Gastroesophageal sphincter (tissue), 4 donors: ENCODE results near the gene FBF1. TPM values are rescaled to one million over a fixed set of nuclear protein-coding genes. Genes with fewer than 3 reads are reported as not detected.

Experiments
- ATAC-seq: fragments of 150-250 bp; one replicate; pipeline ENCODE4 v1.9.1; 2016; ENCODE audit warnings: mild to moderate bottlenecking, moderate library complexity
- H3K27ac ChIP-seq, 4 donors: fragments of 200-600 bp; sonication (generic) in 3 of 4; 1 replicate in 3 of 4; 2 replicates in 1 of 4; pipeline ENCODE4 v1.5.1; 2016 to 2019
- H3K27me3 ChIP-seq: fragments of 200-600 bp; sonication (generic); one replicate; pipeline ENCODE4 v1.5.1; 2019
- H3K36me3 ChIP-seq, 2 donors: fragments of 200-600 bp; sonication (generic); one replicate each; pipeline ENCODE4 v1.5.1; 2019; ENCODE audit warnings: control low read depth in 1 of 2
- H3K4me1 ChIP-seq, 3 donors: fragments of 200-600 bp; sonication (generic); 1 replicate in 2 of 3; 2 replicates in 1 of 3; pipeline ENCODE4 v1.5.1; 2016 to 2019; ENCODE audit warnings: control low read depth in 2 of 3
- H3K4me3 ChIP-seq, 2 donors: fragments of 200-600 bp; sonication (generic); one replicate each; pipeline ENCODE4 v1.5.1; 2019; ENCODE audit warnings: mild to moderate bottlenecking in 1 of 2, moderate library complexity in 1 of 2
- H3K9me3 ChIP-seq, 3 donors: fragments of 200-600 bp; sonication (generic); one replicate each; pipeline ENCODE4 v1.5.1; 2017 to 2019; ENCODE audit warnings: control low read depth in 2 of 3
- CTCF ChIP-seq, 4 experiments: fragments of 200-600 bp in 2 of 4; fragments of 450-650 bp in 2 of 4; sonication (generic) in 1 of 4; IDR thresholded peaks; one replicate each; pipeline ENCODE4 v1.5.1; 2017 to 2019; ENCODE audit warnings: antibody characterized with exemption in 4 of 4, mild to moderate bottlenecking in 2 of 4, moderate library complexity in 2 of 4
- EP300 ChIP-seq: sonication (generic); formaldehyde crosslinking; IDR thresholded peaks from one replicate; pipeline ENCODE4 v1.6.1; 2017; ENCODE audit warnings: antibody characterized with exemption, mild to moderate bottlenecking
- POLR2A ChIP-seq, 2 donors: fragments of 450-650 bp; IDR thresholded peaks; one replicate each; pipeline ENCODE4 v1.6.1; 2017; ENCODE audit warnings: antibody characterized with exemption in 2 of 2, mild to moderate bottlenecking in 2 of 2, moderate library complexity in 1 of 2
- POLR2AphosphoS5 ChIP-seq: sonication (generic); formaldehyde crosslinking; IDR thresholded peaks from one replicate; pipeline ENCODE4 v1.6.1; 2017; ENCODE audit warnings: antibody characterized with exemption
- WGBS, 2 donors: methylation state at CpG; one replicate each; pipeline ENCODE4 v1.1.5; 2018; ENCODE audit warnings: low coverage in 1 of 2; 5-methylcytosine and 5-hydroxymethylcytosine counted together
- total RNA-seq, 4 donors: library from RNA; depleted of rRNA; stranded (reverse); fragments of >200 nt; gene quantifications; one replicate each; pipeline ENCODE4 v1.1.0, GENCODE V29; 2016

The FBF1 gene
- total RNA-seq, 4 donors from 2014 or later, result 4.6 to 20.2 (median 7.7) TPM

- Histone ChIP-seq H3K27ac (no peak overlapping the region), H3K36me3 (peaks cover 0 to 32% of the 10 kb centered on the region in 2 donors), H3K27me3 (no peaks in the 10 kb centered on the region), H3K4me3 (no peak overlapping the region), H3K9me3 (no peaks in the 10 kb centered on the region), H3K4me1 (no peaks in the 10 kb centered on the region)
- no peak for ATAC-seq
- no peak for TF ChIP-seq EP300
- no peak for TF ChIP-seq CTCF (IDR thresholded peaks at IDR 0.05)
- TF ChIP-seq POLR2AphosphoS5, result no peak
- TF ChIP-seq POLR2A (IDR thresholded peaks at IDR 0.05), result no peak
- WGBS, 2 donors, result 77 to 100% methylated on average over 1 to 6 of the region's 8 CpGs
These were observed 55.4 kb downstream of the FBF1 start for GRCh38 chr17:75885431-75885830.

GRCh38 chr17:75881678-75882454 is 59.0 kb downstream of the FBF1 start:
- Histone ChIP-seq H3K36me3 (no peaks in the 10 kb centered on the region), H3K27me3 (no peaks in the 10 kb centered on the region), H3K4me1 (peaks cover 0 to 23% (median 1%) of the 10 kb centered on the region in 3 donors), H3K9me3 (no peaks in the 10 kb centered on the region), H3K4me3 (no peak overlapping the region), H3K27ac (no peak overlapping the region)
- no peak for ATAC-seq
- 82 to 91% methylated on average over 8 to 9 of the region's 15 CpGs for WGBS, 2 donors
- TF ChIP-seq CTCF (IDR thresholded peaks at IDR 0.05), result no peak
- no peak for TF ChIP-seq POLR2AphosphoS5
- no peak for TF ChIP-seq POLR2A (IDR thresholded peaks at IDR 0.05)
- TF ChIP-seq EP300, result no peak

- peaks cover 8 to 39% (median 17%) of the 10 kb centered on the region in 3 donors for H3K4me1 ChIP-seq
- no peaks in the 10 kb centered on the region for H3K27me3 ChIP-seq
- 74 to 83% methylated on average over 1 to 7 of the region's 7 CpGs for WGBS, 2 donors
- peak overlapping the region in 2 of 4 donors; percentile 14 to 24 for H3K27ac ChIP-seq
- TF ChIP-seq POLR2AphosphoS5 (no peak), EP300 (no peak), POLR2A (IDR thresholded peaks at IDR 0.05) (no peak), CTCF (IDR thresholded peaks at IDR 0.05) (no peak)
- H3K36me3 ChIP-seq, result peaks cover 0 to 7% of the 10 kb centered on the region in 2 donors
- ATAC-seq, result no peak
- H3K4me3 ChIP-seq, result no peak overlapping the region
- no peaks in the 10 kb centered on the region for H3K9me3 ChIP-seq
These were observed 60.6 kb downstream of the FBF1 start for GRCh38 chr17:75880266-75880665.

GRCh38 chr17:75878174-75878998 is 62.5 kb downstream of the FBF1 start, which contains the start of gene TRIM47:
TSS of gene TRIM47 (minus strand) at chr17:75878581. CDS start at chr17:75878548, 33 bp downstream.
- peak; percentile 86 to 90 for TF ChIP-seq POLR2A (IDR thresholded peaks at IDR 0.05)
- peak; percentile 80 for TF ChIP-seq POLR2AphosphoS5
- peak in 3 of 4 experiments; percentile 30 to 59 (median 41) for TF ChIP-seq CTCF (IDR thresholded peaks at IDR 0.05)
- TF ChIP-seq EP300, result no peak
- peak within 1 kb of the TSS; percentile 66 to 99 (median 96) for H3K27ac ChIP-seq
- H3K4me3 ChIP-seq, result peak within 1 kb of the TSS; percentile 44 to 92
- peaks cover 8 to 58% (median 36%) of the 10 kb centered on the region in 3 donors for H3K4me1 ChIP-seq
- no peaks in the 10 kb centered on the region for H3K9me3 ChIP-seq
- 5 to 7% methylated on average over 6 of the region's 87 CpGs for WGBS, 2 donors
- peak; percentile 81 for ATAC-seq
- peaks cover 0 to 24% of the 10 kb centered on the region in 2 donors for H3K36me3 ChIP-seq
- no peaks in the 10 kb centered on the region for H3K27me3 ChIP-seq
